22Rv1 (cell line): ENCODE data around the gene SLCO2B1.

ENCODE experiments used
- CTCF ChIP-seq: fragments of 450-650 bp; IDR thresholded peaks from 2 replicates; pipeline ENCODE4 v1.5.1; 2017; ENCODE audit warnings: mild to moderate bottlenecking
- ZFX ChIP-seq: fragments of 450-650 bp; IDR thresholded peaks from 2 replicates; pipeline ENCODE4 v1.6.1; 2017; ENCODE audit warnings: antibody characterized with exemption, borderline replicate concordance

GRCh38 chr11:75174781-75175370 is 24.0 kb downstream of the SLCO2B1 start:
- TF ChIP-seq CTCF (no peak), ZFX (no peak)
